ENCODE data around the gene CTRB2.

DNA sequence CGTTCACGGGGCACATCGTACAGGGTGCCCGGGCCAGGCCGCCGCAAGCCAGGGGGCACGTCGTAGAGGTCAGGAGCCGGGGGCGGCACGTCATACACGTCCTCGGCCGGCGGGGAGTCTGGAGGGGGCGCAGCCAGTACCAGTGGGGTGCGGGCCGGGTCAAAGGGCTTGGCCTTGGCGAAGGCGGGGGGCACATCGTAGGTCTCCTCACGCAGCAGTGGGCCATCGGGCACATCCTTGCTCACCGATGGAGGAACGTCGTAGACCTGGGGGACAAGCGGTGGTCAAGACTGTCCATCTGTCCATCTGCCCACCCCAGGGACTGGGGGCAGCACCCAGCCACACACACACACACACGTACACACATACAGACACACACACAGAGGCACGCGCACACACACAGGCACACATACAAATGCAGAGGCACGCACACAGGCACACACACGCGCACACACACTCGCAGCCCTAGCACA is 28.8 kb upstream of the CTRB2 start:
- TF ChIP-seq, protein P1, sequence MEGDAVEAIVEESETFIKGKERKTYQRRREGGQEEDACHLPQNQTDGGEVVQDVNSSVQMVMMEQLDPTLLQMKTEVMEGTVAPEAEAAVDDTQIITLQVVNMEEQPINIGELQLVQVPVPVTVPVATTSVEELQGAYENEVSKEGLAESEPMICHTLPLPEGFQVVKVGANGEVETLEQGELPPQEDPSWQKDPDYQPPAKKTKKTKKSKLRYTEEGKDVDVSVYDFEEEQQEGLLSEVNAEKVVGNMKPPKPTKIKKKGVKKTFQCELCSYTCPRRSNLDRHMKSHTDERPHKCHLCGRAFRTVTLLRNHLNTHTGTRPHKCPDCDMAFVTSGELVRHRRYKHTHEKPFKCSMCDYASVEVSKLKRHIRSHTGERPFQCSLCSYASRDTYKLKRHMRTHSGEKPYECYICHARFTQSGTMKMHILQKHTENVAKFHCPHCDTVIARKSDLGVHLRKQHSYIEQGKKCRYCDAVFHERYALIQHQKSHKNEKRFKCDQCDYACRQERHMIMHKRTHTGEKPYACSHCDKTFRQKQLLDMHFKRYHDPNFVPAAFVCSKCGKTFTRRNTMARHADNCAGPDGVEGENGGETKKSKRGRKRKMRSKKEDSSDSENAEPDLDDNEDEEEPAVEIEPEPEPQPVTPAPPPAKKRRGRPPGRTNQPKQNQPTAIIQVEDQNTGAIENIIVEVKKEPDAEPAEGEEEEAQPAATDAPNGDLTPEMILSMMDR (IDR thresholded peaks at IDR 0.05), result no peak
- no peak for TF ChIP-seq POLR2A (IDR thresholded peaks at IDR 0.05)
- TF ChIP-seq POLR2AphosphoS5 (IDR thresholded peaks at IDR 0.05), result no peak
